GM10248 (cell line): ENCODE data around the gene DDB1.

ENCODE experiments used
- CTCF ChIA-PET: fragments of 300-600 bp; sonication (Branson Sonifier 250); formaldehyde crosslinking; extraction: SDS; loops from one replicate; lab custom pipeline; 2021; ENCODE audit warnings: antibody characterized with exemption; lab: Yijun Ruan, JAX
- POLR2A ChIA-PET: fragments of 350-650 bp; sonication (Branson Sonifier 250); formaldehyde crosslinking; extraction: SDS; loops from one replicate; lab custom pipeline; 2020; ENCODE audit warnings: antibody characterized with exemption; lab: Yijun Ruan, JAX
- DNase-seq: peaks from one replicate; pipeline ENCODE4 v3.0.0; 2012; ENCODE audit errors: extremely low spot score
- CTCF ChIP-seq: IDR thresholded peaks from 2 replicates; pipeline ENCODE4 v1.5.1; 2012; ENCODE audit warnings: mild to moderate bottlenecking, low read depth; ENCODE audit errors: extremely low read depth, missing control alignments, control extremely low read depth

Gene DDB1

GRCh38 chr11:61294717-61295595 is 37.9 kb downstream of the DDB1 start, which contains the start of gene VWCE:
Gene VWCE (minus strand): TSS chr11:61295316. CDS start chr11:61295037, 279 bp downstream.
- TF ChIP-seq CTCF, result peak; percentile 59
- ChIA-PET CTCF (interaction anchor here (0.7 to 2.3 kb wide), 12 partner anchors 13 to 520 kb away, joined by 3 to 9 read pairs (median 4); no protein-coding TSS in a partner anchor), POLR2A (no interaction called here)
- DNase-seq, result peak; percentile 93

- peak; percentile 72 for DNase-seq
- no peak for TF ChIP-seq CTCF
- ChIA-PET POLR2A (no interaction called here), CTCF (interaction anchor here (0.8 to 2.3 kb wide), 12 partner anchors 11 to 519 kb away, joined by 3 to 14 read pairs (median 6); no protein-coding TSS in a partner anchor)
These were observed 38.8 kb downstream of the DDB1 start for GRCh38 chr11:61293867-61294716.

- ChIA-PET POLR2A (no interaction called here), CTCF (interaction anchor here (1.0 to 1.6 kb wide), 3 partner anchors 38 to 93 kb away, joined by 3 to 7 read pairs (median 4); no protein-coding TSS in a partner anchor)
- DNase-seq, result no peak
- no peak for TF ChIP-seq CTCF
These were observed 40.5 kb downstream of the DDB1 start for GRCh38 chr11:61292356-61292755.

- TF ChIP-seq CTCF, result peak; percentile 21
- CTCF ChIA-PET, result interaction anchor here (0.9 to 2.1 kb wide), 3 partner anchors 11 to 37 kb away, joined by 3 to 6 read pairs (median 3); no protein-coding TSS in a partner anchor
- POLR2A ChIA-PET, result no interaction called here
- DNase-seq, result no peak
These were observed 41.8 kb downstream of the DDB1 start for GRCh38 chr11:61290905-61291690.

GRCh38 chr11:61287338-61287977 is 45.4 kb downstream of the DDB1 start:
- CTCF ChIA-PET, result interaction anchor here (1.1 to 2.7 kb wide), 3 partner anchors 12 to 33 kb away, joined by 3 to 8 read pairs (median 4); no protein-coding TSS in a partner anchor
- POLR2A ChIA-PET, result interaction anchor here (0.6 kb wide), 1 partner anchor 25 kb away, joined by 4 read pairs; no protein-coding TSS in a partner anchor

More at GRCh38 chr11:61287338-61287977, 45.4 kb downstream of the DDB1 start:
- TF ChIP-seq CTCF, result no peak
- no peak for DNase-seq
